Stimulated activated naive CD8-positive, alpha-beta T cell treated with anti-CD3 and anti-CD28 coated beads, Interleukin-15, amount 100 ng/mL, for 72 hours (primary cell): Measurements from ENCODE around the gene CNTN1.

Source experiments
- ATAC-seq: fragments of 150-1000 bp; cut with Tn5 transposase; 2 replicates; pipeline ENCODE4 v1.10.0; 2021; ENCODE audit warnings: mild to moderate bottlenecking, moderate library complexity
- DNase-seq, 2 donors: peaks; one replicate each; pipeline ENCODE4 v3.0.0; 2021 to 2022
- H3K27ac Mint-ChIP-seq, 2 donors: one replicate each; pipeline ENCODE4 v1.8.0; 2022; ENCODE audit warnings: mild to moderate bottlenecking in 2 of 2, mixed read lengths in 2 of 2, moderate library complexity in 2 of 2
- H3K27me3 Mint-ChIP-seq: one replicate; pipeline ENCODE4 v1.8.0; 2022; ENCODE audit warnings: mixed read lengths
- H3K4me1 Mint-ChIP-seq: one replicate; pipeline ENCODE4 v1.8.0; 2022; ENCODE audit warnings: mild to moderate bottlenecking, mixed read lengths
- H3K4me3 Mint-ChIP-seq, 2 donors: one replicate each; pipeline ENCODE4 v1.8.0; 2022; ENCODE audit warnings: mild to moderate bottlenecking in 2 of 2, mixed read lengths in 2 of 2, moderate library complexity in 1 of 2
- H3K9me3 Mint-ChIP-seq, 2 donors: one replicate each; pipeline ENCODE4 v1.8.0; 2022; ENCODE audit warnings: mixed read lengths in 2 of 2

CNTN1 gene

DNA sequence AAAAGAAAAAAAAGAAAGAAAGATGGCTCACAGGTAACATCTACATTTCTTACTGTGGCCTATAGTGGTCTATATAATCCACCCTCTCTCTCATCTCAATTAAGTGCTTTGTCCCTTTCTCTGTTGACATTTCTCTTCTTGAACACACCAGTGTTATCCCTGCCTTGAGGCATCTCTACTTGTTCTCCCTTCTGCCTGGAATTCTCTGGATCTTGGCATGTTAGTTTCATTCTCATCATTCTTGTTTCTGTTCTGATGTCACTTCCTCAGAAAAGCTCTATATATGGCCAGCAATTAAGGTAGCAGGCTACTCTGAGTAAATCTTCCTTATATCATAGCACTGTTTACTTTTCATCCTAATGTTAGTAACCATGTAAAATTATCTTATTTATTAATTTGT lies 340.1 kb downstream of the CNTN1 start:
- no peak for ATAC-seq
- Mint-ChIP-seq H3K27ac (no peak overlapping the region), H3K4me3 (no peak overlapping the region), H3K4me1 (no peaks in the 10 kb centered on the region), H3K27me3 (no peaks in the 10 kb centered on the region), H3K9me3 (peaks cover 0 to 5% of the 10 kb centered on the region in 2 donors)
- DNase-seq, result no peak

DNA sequence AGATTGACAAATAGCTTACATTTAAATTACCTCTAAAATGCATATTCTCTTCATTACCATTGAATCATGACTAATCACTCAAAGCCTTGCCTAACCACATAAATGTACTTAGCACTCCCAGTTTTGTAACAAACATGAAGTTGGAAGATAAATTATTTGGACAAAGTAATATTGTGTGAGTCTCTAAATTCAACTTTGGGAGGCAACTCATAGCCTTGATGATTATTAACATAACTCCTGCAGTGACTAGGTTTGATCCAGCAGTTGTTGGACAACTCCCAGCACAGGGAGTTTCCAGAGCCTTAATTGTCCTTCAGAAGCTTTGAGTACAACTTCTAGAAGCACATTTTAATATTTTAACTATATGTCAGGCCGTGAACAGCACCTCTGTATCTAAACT lies 342.4 kb downstream of the CNTN1 start:
- H3K4me1 Mint-ChIP-seq, result no peaks in the 10 kb centered on the region
- ATAC-seq (no peak), DNase-seq (no peak)
- no peaks in the 10 kb centered on the region for H3K27me3 Mint-ChIP-seq
- H3K9me3 Mint-ChIP-seq, result peaks cover 0 to 5% of the 10 kb centered on the region in 2 donors
- H3K27ac Mint-ChIP-seq, result no peak overlapping the region
- no peak overlapping the region for H3K4me3 Mint-ChIP-seq

DNA sequence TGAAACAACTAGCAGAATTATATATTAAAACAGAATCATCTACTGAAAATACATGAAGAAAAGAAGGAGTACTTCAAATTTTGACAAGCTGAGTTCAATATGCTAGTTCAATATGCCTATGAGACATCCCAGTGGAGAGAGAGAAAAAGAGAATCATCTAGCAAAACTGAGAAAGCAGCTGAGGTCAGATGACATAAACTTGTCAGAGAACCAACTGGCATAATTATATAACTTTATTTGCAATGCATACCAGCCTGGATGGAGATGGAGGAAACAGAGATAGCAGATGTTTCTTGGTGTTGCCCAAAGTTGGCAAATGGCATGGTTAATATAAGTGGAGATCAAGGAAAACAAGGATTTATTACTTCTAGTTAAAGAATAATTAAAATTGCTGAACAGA lies 347.2 kb downstream of the CNTN1 start:
- Mint-ChIP-seq H3K27ac (no peak overlapping the region), H3K4me3 (no peak overlapping the region), H3K27me3 (no peaks in the 10 kb centered on the region), H3K9me3 (peaks cover 0 to 5% of the 10 kb centered on the region in 2 donors), H3K4me1 (no peaks in the 10 kb centered on the region)
- ATAC-seq (no peak), DNase-seq (no peak)

DNA sequence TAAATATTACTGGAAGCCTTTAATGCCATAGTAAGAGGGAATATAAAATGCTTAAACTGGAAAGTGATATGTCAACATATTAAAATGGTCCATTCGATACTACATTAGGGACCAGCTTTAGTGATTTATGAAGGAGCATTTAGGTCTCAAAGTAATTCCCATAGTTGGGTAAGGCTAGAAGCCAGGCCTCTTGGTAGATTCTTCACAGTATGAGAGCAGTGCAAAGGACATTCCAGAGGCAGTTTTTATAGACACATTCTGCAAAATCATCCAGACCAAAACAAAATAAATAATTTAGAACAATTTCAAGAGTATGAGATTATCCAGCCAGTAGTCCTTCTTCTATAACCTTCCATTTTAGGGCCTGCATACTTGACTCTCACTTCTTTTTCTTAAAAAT lies 353.3 kb downstream of the CNTN1 start:
- Mint-ChIP-seq H3K4me3 (no peak overlapping the region), H3K27me3 (no peaks in the 10 kb centered on the region), H3K4me1 (no peaks in the 10 kb centered on the region), H3K9me3 (no peaks in the 10 kb centered on the region), H3K27ac (no peak overlapping the region)
- no peak for DNase-seq
- ATAC-seq, result no peak

DNA sequence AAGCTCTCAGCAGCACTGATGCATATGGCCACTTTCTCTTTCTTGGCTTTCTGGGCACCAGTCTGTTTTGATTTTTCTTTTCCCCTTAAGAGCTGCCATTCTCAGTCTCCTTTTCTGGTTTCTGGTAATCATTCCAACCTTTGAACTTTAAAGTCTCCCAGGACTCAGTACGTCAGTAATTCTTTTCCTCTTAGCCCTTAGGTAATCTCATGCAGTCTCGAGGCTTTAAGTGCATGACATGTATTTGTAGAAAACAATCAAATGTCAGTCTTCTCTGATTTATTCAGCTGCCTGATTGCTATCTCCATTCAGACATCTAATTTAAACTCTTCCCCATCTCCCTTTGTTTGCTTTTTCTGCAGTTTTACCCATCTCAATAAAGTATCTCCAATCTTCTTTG lies 356.8 kb downstream of the CNTN1 start:
- H3K4me1 Mint-ChIP-seq, result no peaks in the 10 kb centered on the region

DNA sequence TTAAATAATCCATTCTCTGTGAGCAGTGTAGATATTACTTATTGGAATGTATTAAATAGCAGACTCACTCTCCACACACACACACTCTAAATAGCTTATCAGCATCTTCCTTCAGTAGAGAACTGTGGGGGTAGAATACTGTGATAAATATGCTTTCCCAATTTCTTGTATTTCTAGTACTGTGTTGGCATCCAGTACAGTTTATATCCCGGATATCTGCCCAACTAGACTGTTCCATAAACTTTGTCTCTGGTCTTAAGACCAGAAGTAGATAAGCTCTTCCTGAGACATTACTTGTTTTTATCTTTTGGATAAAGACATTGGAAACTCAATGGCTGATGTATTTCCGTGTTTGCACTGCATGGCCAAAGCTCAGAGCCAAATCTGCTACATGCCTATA lies 359.7 kb downstream of the CNTN1 start:
- Mint-ChIP-seq H3K27me3 (no peaks in the 10 kb centered on the region), H3K9me3 (no peaks in the 10 kb centered on the region), H3K27ac (no peak overlapping the region), H3K4me3 (no peak overlapping the region), H3K4me1 (no peaks in the 10 kb centered on the region)
- ATAC-seq (no peak), DNase-seq (no peak)

More for the DNA sequence above, 356.8 kb downstream of the CNTN1 start:
- H3K4me3 Mint-ChIP-seq, result no peak overlapping the region
- no peaks in the 10 kb centered on the region for H3K9me3 Mint-ChIP-seq
- no peak for DNase-seq
- no peaks in the 10 kb centered on the region for H3K27me3 Mint-ChIP-seq
- ATAC-seq, result no peak
- H3K27ac Mint-ChIP-seq, result no peak overlapping the region

DNA sequence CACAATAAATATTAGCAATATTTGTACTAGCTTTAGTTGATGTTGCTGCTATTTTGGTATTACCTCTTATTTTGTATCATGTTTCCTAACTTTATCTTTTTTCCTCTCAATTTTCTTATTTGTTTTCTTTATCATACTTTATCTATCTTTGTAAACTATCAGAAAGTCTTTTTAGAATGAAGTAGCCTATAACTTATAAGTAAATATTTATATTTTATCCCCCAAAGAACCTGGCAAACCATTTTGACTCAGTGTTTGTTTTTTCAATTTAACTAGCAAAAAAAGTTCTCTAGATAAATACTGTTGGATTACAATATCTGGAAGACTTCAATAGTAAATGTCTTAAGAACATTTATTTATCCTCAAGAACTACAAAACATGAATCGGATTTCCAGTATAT lies 360.2 kb downstream of the CNTN1 start:
- no peak for DNase-seq
- ATAC-seq, result no peak
- Mint-ChIP-seq H3K4me1 (no peaks in the 10 kb centered on the region), H3K27ac (no peak overlapping the region), H3K9me3 (peaks cover 2 to 3% of the 10 kb centered on the region in 2 donors), H3K27me3 (no peaks in the 10 kb centered on the region), H3K4me3 (no peak overlapping the region)

DNA sequence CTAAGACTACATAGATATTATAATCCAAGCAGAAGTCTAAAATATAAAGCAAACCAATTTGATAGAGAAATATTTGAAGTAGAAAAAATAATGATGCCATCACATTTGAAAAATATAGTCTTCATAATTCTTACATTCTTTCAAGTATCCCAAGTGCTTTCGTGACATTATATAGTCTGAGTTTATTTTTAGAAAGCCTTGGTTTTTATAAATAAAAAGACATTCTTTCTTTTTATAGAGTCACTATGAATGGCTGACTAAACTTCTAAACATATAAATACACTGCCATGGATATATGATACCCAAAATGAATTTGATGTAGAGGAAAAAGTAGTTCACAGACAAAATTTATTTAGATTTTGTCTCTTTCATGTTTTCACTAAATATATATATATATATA lies 360.8 kb downstream of the CNTN1 start:
- DNase-seq (no peak), ATAC-seq (no peak)
- no peaks in the 10 kb centered on the region for H3K27me3 Mint-ChIP-seq
- no peaks in the 10 kb centered on the region for H3K4me1 Mint-ChIP-seq
- H3K4me3 Mint-ChIP-seq, result no peak overlapping the region
- H3K27ac Mint-ChIP-seq, result no peak overlapping the region
- H3K9me3 Mint-ChIP-seq, result peaks cover 7 to 8% of the 10 kb centered on the region in 2 donors

DNA sequence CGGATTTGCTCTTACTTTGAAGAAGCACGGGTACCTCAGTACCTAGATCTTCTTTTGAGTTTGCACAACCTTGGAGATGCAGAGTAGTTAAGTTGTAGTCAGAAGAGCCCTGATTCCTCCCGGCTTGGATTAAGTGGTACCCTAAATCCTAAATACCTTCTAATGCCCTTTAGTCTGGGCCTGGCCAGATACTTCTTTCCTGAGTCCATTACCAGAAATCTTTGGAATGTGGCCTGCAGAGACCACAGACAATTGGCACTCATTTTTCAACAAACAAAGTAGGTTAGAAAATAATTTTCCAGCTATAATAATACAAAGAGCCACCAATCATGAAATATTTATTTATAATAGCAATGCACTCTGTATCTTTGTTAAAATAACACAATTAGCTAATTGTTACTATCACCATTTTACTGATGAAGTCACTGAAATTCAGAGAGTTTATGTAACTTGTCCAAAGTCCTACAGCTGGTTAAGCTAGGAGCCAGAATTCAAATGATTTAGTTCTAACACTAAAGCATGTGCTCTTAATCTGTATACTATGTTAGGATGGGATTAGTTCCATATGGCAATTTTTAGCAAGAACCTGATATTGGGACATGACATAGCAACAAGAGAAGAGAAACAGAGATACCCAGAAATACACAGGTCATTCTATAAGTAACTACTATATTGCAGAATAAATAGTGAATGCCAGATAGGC lies 363.8 kb downstream of the CNTN1 start:
- ATAC-seq, result no peak
- H3K27ac Mint-ChIP-seq, result no peak overlapping the region
- H3K9me3 Mint-ChIP-seq, result peaks cover 7 to 8% of the 10 kb centered on the region in 2 donors
- no peak for DNase-seq
- H3K4me3 Mint-ChIP-seq, result no peak overlapping the region
- no peaks in the 10 kb centered on the region for H3K27me3 Mint-ChIP-seq
- no peaks in the 10 kb centered on the region for H3K4me1 Mint-ChIP-seq

DNA sequence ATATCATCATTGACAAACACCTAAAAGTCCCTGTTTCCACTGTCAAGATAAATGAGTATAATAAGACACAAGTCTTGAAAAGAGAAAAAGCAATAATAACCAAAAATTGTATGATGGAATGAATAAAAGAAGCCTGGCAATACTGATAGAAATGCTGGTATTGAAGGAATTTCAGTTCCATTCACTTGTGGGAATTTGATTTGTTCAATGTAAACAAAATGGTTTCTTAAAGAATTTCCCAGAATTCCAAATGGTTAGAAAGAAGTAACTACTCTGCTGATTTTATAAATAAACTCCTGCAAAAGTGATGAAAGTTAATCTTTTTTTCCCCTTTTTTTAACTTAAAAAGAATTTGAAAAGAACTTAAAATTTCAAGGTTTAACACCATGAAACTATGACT lies 366.0 kb downstream of the CNTN1 start:
- H3K4me1 Mint-ChIP-seq, result no peaks in the 10 kb centered on the region
- H3K27ac Mint-ChIP-seq, result no peak overlapping the region
- DNase-seq, result no peak
- H3K4me3 Mint-ChIP-seq, result no peak overlapping the region
- no peak for ATAC-seq
- H3K27me3 Mint-ChIP-seq, result no peaks in the 10 kb centered on the region
- H3K9me3 Mint-ChIP-seq, result peaks cover 7 to 8% of the 10 kb centered on the region in 2 donors

DNA sequence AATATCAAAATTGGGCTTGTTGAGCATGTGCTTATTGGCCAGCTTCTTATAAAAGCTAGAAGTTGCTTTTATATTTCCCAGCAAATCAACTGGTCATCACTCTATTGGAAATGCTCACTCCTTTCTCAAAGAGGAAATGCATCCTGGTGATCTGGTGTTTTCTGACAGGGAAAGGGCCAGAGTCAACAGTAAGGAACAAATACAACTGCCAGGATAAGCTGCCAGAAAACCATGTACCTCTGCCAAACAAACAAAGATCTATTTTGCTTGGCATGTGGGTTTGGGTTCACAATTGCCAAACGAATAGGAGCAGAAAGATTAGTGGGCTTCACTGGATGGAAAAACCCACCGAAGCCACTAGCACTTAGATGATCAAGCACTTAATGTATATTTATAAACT lies 369.0 kb downstream of the CNTN1 start:
- Mint-ChIP-seq H3K27ac (no peak overlapping the region), H3K4me3 (no peak overlapping the region), H3K9me3 (peaks cover 7 to 8% of the 10 kb centered on the region in 2 donors), H3K4me1 (no peaks in the 10 kb centered on the region), H3K27me3 (no peaks in the 10 kb centered on the region)
- no peak for ATAC-seq
- no peak for DNase-seq

DNA sequence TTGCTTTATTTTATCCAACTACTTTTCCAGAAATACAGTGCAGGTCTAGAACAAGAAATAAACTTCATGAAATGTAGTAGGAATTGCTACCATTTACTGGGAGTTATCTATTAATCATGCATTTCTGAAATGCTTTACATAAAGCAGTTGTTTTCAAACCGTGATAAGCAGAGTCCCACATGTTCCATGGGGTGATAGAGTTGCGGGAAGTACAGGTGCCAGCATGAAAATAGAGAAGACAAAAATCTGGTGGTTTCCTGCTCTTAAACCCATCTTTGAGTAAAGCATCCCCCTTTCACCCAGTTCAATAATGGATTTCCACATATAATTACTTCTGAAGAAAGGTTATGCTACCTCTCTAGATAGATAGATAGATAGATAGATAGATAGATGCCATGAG lies 372.2 kb downstream of the CNTN1 start:
- DNase-seq (no peak), ATAC-seq (no peak)
- Mint-ChIP-seq H3K4me1 (no peaks in the 10 kb centered on the region), H3K9me3 (no peaks in the 10 kb centered on the region), H3K27ac (no peak overlapping the region), H3K27me3 (no peaks in the 10 kb centered on the region), H3K4me3 (no peak overlapping the region)

DNA sequence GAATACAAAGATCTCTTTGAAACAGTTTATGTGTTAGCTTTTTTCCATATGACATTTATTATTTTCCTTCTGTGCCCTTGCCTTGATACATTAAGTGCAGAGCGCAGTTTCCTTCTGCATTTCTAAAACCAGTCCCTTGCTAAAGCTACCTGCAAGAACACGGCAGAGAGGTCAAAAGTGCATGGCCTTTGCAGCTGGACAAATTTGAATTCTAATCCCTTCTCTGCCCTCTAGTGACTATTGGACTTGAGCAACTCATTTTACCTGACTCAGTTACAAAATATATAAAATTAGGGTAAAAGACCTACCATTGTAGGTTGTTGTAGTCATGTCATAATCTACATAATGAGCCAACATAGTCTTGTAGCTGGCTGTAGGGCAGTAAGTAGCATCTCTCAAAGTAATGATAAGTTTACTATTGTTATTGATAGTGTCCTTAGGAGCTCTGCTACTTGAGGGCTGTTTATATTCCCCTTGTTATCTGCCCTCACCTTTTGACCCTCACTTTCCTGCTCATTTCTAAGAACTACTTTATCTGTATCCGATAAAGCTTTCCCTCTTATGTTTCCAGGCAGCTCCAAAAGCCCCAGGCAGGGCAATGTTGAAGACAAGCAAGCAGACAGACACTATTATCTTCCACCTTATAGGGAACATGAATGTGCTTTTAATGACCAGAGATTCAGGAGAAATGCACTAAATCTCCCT lies 375.9 kb downstream of the CNTN1 start:
- Mint-ChIP-seq H3K4me1 (no peaks in the 10 kb centered on the region), H3K9me3 (no peaks in the 10 kb centered on the region), H3K27ac (no peak overlapping the region), H3K27me3 (no peaks in the 10 kb centered on the region), H3K4me3 (no peak overlapping the region)
- DNase-seq, result no peak
- ATAC-seq, result no peak

DNA sequence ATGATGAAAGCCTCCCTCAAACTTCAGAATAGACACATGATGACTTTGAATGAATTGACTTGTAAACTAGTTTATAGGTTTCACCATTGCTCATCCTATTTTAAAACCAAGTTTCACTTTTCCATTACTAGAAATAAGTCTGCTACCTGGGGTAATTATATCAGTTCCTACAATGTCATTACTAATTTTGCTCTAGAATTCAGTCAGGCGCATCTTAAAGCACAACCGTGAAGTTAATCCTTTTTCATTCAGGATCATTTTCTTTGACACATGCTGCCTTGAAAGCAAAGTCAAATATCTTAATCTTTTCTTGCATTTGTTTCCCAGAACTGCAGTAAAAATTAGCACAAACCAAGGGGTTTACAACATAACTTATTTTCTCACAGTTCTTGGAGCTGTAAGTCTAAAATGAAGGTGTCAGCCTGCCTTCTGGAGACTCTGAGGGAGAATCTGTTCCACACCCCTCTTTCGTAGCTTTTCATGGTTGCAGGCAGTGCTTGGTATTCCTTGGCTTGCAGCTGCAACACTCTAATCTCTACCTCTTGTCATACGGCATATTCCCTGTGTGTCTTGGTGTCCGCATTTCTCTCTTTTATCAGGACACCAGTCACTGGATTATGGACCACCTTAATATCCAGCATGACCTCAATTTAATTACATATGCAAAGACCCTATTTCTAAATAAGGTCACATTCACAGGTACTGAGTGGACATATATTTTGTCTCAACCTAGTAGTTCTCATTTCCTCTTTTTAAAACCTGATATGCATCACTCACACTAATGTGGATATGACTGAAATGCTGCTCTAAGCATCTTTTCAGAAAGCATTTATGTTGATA lies 381.6 kb downstream of the CNTN1 start:
- no peak overlapping the region for H3K27ac Mint-ChIP-seq
- no peaks in the 10 kb centered on the region for H3K27me3 Mint-ChIP-seq
- DNase-seq (no peak), ATAC-seq (no peak)
- no peak overlapping the region for H3K4me3 Mint-ChIP-seq
- no peaks in the 10 kb centered on the region for H3K4me1 Mint-ChIP-seq
- no peaks in the 10 kb centered on the region for H3K9me3 Mint-ChIP-seq

DNA sequence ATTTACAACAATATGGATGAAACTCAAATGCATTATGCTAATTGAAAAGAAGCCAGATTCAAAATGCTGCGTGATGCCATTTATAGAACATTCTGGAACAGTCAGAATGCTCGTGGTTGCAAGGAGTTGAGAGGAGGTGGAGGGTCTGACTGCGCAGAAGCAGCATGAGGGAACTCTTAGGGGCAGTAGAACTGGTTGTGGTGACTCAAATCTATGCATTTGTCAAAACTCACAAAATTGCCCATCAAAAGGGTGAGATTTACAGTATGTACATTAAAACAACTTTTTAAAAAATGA lies 382.2 kb downstream of the CNTN1 start:
- H3K4me1 Mint-ChIP-seq, result no peaks in the 10 kb centered on the region
- H3K27ac Mint-ChIP-seq, result no peak overlapping the region
- H3K27me3 Mint-ChIP-seq, result no peaks in the 10 kb centered on the region
- peaks cover under 1 to 1% of the 10 kb centered on the region in 2 donors for H3K9me3 Mint-ChIP-seq
- no peak for DNase-seq
- no peak overlapping the region for H3K4me3 Mint-ChIP-seq
- ATAC-seq, result no peak

DNA sequence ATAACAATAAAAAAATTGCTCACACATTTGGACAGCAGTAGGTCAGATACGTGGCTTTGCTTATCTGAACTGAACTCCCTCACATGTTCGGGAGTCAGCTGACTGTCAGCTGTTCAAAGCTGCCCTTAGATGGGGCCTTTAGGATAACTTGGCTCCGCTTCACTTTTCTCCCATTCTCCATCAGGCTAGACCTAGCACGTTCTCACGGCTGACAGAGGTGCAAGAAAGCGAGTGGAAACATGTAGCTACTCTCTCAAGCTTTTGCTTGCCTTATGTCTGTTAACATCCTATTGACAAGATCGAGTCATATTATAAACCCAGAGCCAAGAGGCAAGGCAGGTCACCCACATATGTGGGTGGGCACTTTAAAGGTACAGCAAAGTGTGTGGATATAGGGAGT lies 383.9 kb downstream of the CNTN1 start:
- no peaks in the 10 kb centered on the region for H3K4me1 Mint-ChIP-seq
- H3K27ac Mint-ChIP-seq, result no peak overlapping the region
- no peak overlapping the region for H3K4me3 Mint-ChIP-seq
- peaks cover 7 to 16% of the 10 kb centered on the region in 2 donors for H3K9me3 Mint-ChIP-seq
- no peaks in the 10 kb centered on the region for H3K27me3 Mint-ChIP-seq
- ATAC-seq (no peak), DNase-seq (no peak)
